HG03280 (cell line): ENCODE results near the gene SIDT2.
A peak's percentile ranks its signal among the peaks of the same experiment; 100 is the strongest.

Experiments
- ATAC-seq: cut with Tn5 transposase; IDR thresholded peaks from one replicate; pipeline ENCODE4 v1.9.1; 2021; ENCODE audit warnings: mild to moderate bottlenecking, moderate library complexity; ENCODE audit not compliant: unreplicated experiment

Gene SIDT2

GRCh38 chr11:117220568-117220967 lies 42.0 kb downstream of the SIDT2 start:
- no peak for ATAC-seq

GRCh38 chr11:117220999-117221774 lies 42.6 kb downstream of the SIDT2 start:
- ATAC-seq: no peak

- no peak for ATAC-seq
Measured at GRCh38 chr11:117221775-117222517, 43.4 kb downstream of the SIDT2 start.

- ATAC-seq: no peak
Measured at GRCh38 chr11:117222991-117223740, 44.6 kb downstream of the SIDT2 start.

GRCh38 chr11:117223741-117224689 lies 45.5 kb downstream of the SIDT2 start:
- no peak for ATAC-seq

GRCh38 chr11:117225553-117226170 lies 47.1 kb downstream of the SIDT2 start:
- ATAC-seq: no peak

- ATAC-seq: peak; percentile 48
Measured at GRCh38 chr11:117226388-117227385, 48.1 kb downstream of the SIDT2 start.

GRCh38 chr11:117228091-117228490 lies 49.5 kb downstream of the SIDT2 start:
- ATAC-seq: no peak

GRCh38 chr11:117229411-117229810 lies 50.9 kb downstream of the SIDT2 start:
- ATAC-seq: no peak

GRCh38 chr11:117229931-117230285 lies 51.4 kb downstream of the SIDT2 start:
- ATAC-seq: no peak

GRCh38 chr11:117230286-117230961 lies 51.9 kb downstream of the SIDT2 start:
- ATAC-seq: no peak

GRCh38 chr11:117230999-117231841 lies 52.7 kb downstream of the SIDT2 start:
- ATAC-seq: no peak

GRCh38 chr11:117231842-117232091 lies 53.2 kb downstream of the SIDT2 start, which contains the start of gene PCSK7:
Gene PCSK7, minus strand, starts transcription at chr11:117232073. Its CDS starts 2,229 bp downstream, at chr11:117229844.
- ATAC-seq: no peak

- peak; percentile 76 for ATAC-seq
Measured at GRCh38 chr11:117232092-117232878, 53.7 kb downstream of the SIDT2 start, which contains the start of gene RNF214. Gene RNF214, plus strand, starts transcription at chr11:117232671. Its CDS starts 1,602 bp downstream, at chr11:117234273.

GRCh38 chr11:117232911-117233409 lies 54.4 kb downstream of the SIDT2 start:
- ATAC-seq: no peak

GRCh38 chr11:117238221-117238620 lies 59.7 kb downstream of the SIDT2 start:
- ATAC-seq: no peak
